ENCODE measurements around the gene GOLGA3.

DNA sequence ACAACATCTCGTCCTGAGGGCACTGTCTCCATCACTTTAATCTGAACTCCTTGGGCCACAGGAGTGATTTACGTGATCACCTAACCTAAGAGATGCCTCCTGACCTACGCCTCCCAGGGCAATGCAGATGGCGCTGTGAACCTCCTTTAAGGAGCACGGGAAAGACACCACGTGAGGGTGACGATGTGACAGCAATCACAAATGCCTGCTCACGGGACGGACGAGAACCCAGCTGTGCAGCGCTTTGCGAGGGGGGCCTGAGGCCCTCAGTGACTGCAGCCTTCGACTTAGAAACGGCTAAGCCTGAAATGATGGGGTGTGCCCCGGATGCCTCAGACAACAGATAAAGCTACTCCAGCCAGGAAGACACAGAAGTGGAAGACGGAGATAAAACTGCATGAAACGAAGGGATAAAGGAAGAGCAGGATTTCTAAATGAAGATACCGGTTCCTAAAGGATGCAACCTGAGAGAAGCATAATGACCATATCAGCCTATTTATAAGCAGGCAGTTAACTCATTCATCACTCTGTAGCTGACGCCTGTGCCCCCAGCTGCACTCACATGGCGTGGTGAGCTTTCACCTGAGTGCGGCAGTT, 13.9 kb upstream of the GOLGA3 start:
- TF ChIP-seq POLR2AphosphoS5 (IDR thresholded peaks at IDR 0.05; ENCODE audit: low read depth, low read length) (no peak), TAF1 (IDR thresholded peaks at IDR 0.05; ENCODE audit: borderline replicate concordance, insufficient read depth, low read length) (no peak), SIN3A (IDR thresholded peaks at IDR 0.05; ENCODE audit: borderline replicate concordance, insufficient read depth, low read length) (no peak), FOXP2 (optimal IDR thresholded peaks at IDR 0.05; ENCODE audit: borderline replicate concordance, extremely low read depth, extremely low read length, insufficient read depth) (no peak)
- TF ChIP-seq, protein P1, sequence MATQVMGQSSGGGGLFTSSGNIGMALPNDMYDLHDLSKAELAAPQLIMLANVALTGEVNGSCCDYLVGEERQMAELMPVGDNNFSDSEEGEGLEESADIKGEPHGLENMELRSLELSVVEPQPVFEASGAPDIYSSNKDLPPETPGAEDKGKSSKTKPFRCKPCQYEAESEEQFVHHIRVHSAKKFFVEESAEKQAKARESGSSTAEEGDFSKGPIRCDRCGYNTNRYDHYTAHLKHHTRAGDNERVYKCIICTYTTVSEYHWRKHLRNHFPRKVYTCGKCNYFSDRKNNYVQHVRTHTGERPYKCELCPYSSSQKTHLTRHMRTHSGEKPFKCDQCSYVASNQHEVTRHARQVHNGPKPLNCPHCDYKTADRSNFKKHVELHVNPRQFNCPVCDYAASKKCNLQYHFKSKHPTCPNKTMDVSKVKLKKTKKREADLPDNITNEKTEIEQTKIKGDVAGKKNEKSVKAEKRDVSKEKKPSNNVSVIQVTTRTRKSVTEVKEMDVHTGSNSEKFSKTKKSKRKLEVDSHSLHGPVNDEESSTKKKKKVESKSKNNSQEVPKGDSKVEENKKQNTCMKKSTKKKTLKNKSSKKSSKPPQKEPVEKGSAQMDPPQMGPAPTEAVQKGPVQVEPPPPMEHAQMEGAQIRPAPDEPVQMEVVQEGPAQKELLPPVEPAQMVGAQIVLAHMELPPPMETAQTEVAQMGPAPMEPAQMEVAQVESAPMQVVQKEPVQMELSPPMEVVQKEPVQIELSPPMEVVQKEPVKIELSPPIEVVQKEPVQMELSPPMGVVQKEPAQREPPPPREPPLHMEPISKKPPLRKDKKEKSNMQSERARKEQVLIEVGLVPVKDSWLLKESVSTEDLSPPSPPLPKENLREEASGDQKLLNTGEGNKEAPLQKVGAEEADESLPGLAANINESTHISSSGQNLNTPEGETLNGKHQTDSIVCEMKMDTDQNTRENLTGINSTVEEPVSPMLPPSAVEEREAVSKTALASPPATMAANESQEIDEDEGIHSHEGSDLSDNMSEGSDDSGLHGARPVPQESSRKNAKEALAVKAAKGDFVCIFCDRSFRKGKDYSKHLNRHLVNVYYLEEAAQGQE (IDR thresholded peaks at IDR 0.05; ENCODE audit: insufficient read depth in 1 of 2, low read depth in 2 of 2, low read length in 2 of 2) = no peak

All from PFSK-1 (cell line).